H1 (cell line): Measurements from ENCODE around the gene ATXN7L3. TPM values are rescaled to one million over a fixed set of nuclear protein-coding genes. Genes with fewer than 3 reads are reported as not detected.

Source experiments
- CTCF ChIA-PET: fragments of 300-600 bp; sonication (Branson Sonifier 250); formaldehyde crosslinking; loops from one replicate; lab custom pipeline; 2021; ENCODE audit not compliant: partially characterized antibody; lab: Charles Lee
- POLR2A ChIA-PET: fragments of 300-600 bp; sonication (Branson Sonifier 250); formaldehyde crosslinking; loops from one replicate; lab custom pipeline; 2021; ENCODE audit warnings: inconsistent platforms; ENCODE audit not compliant: partially characterized antibody; lab: Charles Lee
- DNase-seq, 2 experiments: peaks; one replicate each; pipeline versions ENCODE4 v3.0.0 to v3.0.0-alpha.2; 2010 to 2022; ENCODE audit warnings: low spot score in 2 of 2, low read depth in 1 of 2, mixed read lengths in 1 of 2
- FAIRE-seq: peaks from 2 replicates; lab custom pipeline; 2011; peaks lifted over from hg19 to GRCh38; lab: Jason Lieb, UNC
- H2AFZ ChIP-seq: 2 replicates; pipeline ENCODE4 v1.8.1; 2012; ENCODE audit warnings: low read length, inconsistent platforms
- H2AK5ac ChIP-seq: 2 replicates; pipeline ENCODE4 v1.6.1; 2013; ENCODE audit warnings: low read depth, low read length
- H2BK120ac ChIP-seq: replicated peaks from 2 replicates; pipeline ENCODE3; 2013; ENCODE audit warnings: low read depth, low read length, inconsistent platforms
- H2BK12ac ChIP-seq: 2 replicates; pipeline ENCODE4 v1.6.1; 2013; ENCODE audit warnings: low read depth, low read length
- H2BK15ac ChIP-seq: 2 replicates; pipeline ENCODE4 v1.6.1; 2013; ENCODE audit warnings: low read length
- H2BK20ac ChIP-seq: 2 replicates; pipeline ENCODE4 v1.6.1; 2013; ENCODE audit warnings: low read length
- H2BK5ac ChIP-seq: 2 replicates; pipeline ENCODE4 v1.6.1; 2013; ENCODE audit warnings: low read depth, low read length
- H3K14ac ChIP-seq: 2 replicates; pipeline ENCODE4 v1.6.1; 2013; ENCODE audit warnings: inconsistent platforms; ENCODE audit not compliant: insufficient read length
- H3K18ac ChIP-seq: 2 replicates; pipeline ENCODE4 v1.6.1; 2013; ENCODE audit warnings: low read length; ENCODE audit errors: extremely low read depth
- H3K23ac ChIP-seq: 2 replicates; pipeline ENCODE4 v1.6.1; 2013; ENCODE audit warnings: inconsistent platforms; ENCODE audit not compliant: insufficient read length
- H3K23me2 ChIP-seq: 2 replicates; pipeline ENCODE4 v1.6.1; 2013; ENCODE audit warnings: low read depth, low read length
- H3K27ac ChIP-seq: 2 replicates; pipeline ENCODE4 v1.6.1; 2011; ENCODE audit warnings: low read depth, low read length, inconsistent platforms
- H3K27me3 ChIP-seq, 4 experiments: replicated peaks in 1 of 4; 1 replicate in 1 of 4; 2 replicates in 3 of 4; pipeline versions ENCODE4 v1.6.1 to v1.8.1; 2011 to 2013; ENCODE audit warnings: low read length in 3 of 4, mild to moderate bottlenecking in 3 of 4, inconsistent platforms in 2 of 4, mixed read lengths in 2 of 4, moderate library complexity in 1 of 4; ENCODE audit not compliant: control insufficient read depth in 3 of 4, insufficient read depth in 3 of 4; ENCODE audit errors: extremely low read depth in 1 of 4
- H3K36me3 ChIP-seq, 4 experiments: 2 replicates each; pipeline versions ENCODE4 v1.6.1 to v1.8.1; 2011 to 2013; ENCODE audit warnings: mild to moderate bottlenecking in 4 of 4, low read length in 3 of 4, moderate library complexity in 2 of 4, control low read depth in 1 of 4, inconsistent platforms in 1 of 4; ENCODE audit not compliant: insufficient read depth in 4 of 4, control insufficient read depth in 2 of 4
- H3K4ac ChIP-seq: replicated peaks from 2 replicates; pipeline ENCODE3; 2013; ENCODE audit warnings: low read length, low read depth, mixed read lengths, inconsistent platforms; ENCODE audit not compliant: insufficient read length
- H3K4me1 ChIP-seq, 4 experiments: replicated peaks in 1 of 4; 1 replicate in 1 of 4; 2 replicates in 3 of 4; pipeline versions ENCODE4 v1.6.1 to v1.8.1; 2011 to 2013; ENCODE audit warnings: low read length in 3 of 4, inconsistent platforms in 2 of 4, mixed read lengths in 1 of 4; ENCODE audit not compliant: insufficient read depth in 4 of 4, control insufficient read depth in 3 of 4
- H3K4me2 ChIP-seq, 2 experiments: 2 replicates each; pipeline versions ENCODE4 v1.6.1 to v1.8.1; 2011 to 2013; ENCODE audit warnings: low read depth in 2 of 2, low read length in 2 of 2, control low read depth in 1 of 2, inconsistent platforms in 1 of 2, mild to moderate bottlenecking in 1 of 2; ENCODE audit not compliant: insufficient read depth in 1 of 2
- H3K4me3 ChIP-seq, 4 experiments: fragments of 200-600, 300-600 bp in 1 of 4; sonication (generic), shearing (Covaris generic), sonication (Bioruptor Twin) in 1 of 4; 2 replicates each; pipeline versions ENCODE4 v1.5.1 to v1.8.1; 2011 to 2016; ENCODE audit warnings: low read length in 4 of 4, low read depth in 3 of 4, control low read depth in 2 of 4, inconsistent platforms in 2 of 4, mild to moderate bottlenecking in 2 of 4, mixed read lengths in 1 of 4, moderate library complexity in 1 of 4; ENCODE audit not compliant: insufficient read depth in 2 of 4; ENCODE audit errors: extremely low read depth in 1 of 4
- H3K56ac ChIP-seq: replicated peaks from 2 replicates; pipeline ENCODE3; 2013; ENCODE audit warnings: low read depth, mild to moderate bottlenecking, mixed read lengths, low read length, inconsistent platforms; ENCODE audit not compliant: insufficient read length
- H3K79me1 ChIP-seq: 2 replicates; pipeline ENCODE4 v1.6.1; 2013; ENCODE audit warnings: low read depth, low read length, control low read depth
- H3K79me2 ChIP-seq, 2 experiments: 2 replicates each; pipeline versions ENCODE4 v1.6.1 to v1.8.1; 2012 to 2013; ENCODE audit warnings: low read length in 2 of 2, mild to moderate bottlenecking in 2 of 2, inconsistent platforms in 1 of 2; ENCODE audit not compliant: insufficient read depth in 2 of 2, control insufficient read depth in 1 of 2
- H3K9ac ChIP-seq, 4 experiments: replicated peaks in 1 of 4; 1 replicate in 1 of 4; 2 replicates in 3 of 4; pipeline versions ENCODE4 v1.6.1 to v1.8.1; 2011 to 2013; ENCODE audit warnings: low read depth in 3 of 4, low read length in 3 of 4, control low read depth in 2 of 4, mild to moderate bottlenecking in 2 of 4, moderate library complexity in 2 of 4, inconsistent platforms in 1 of 4; ENCODE audit errors: extremely low read depth in 1 of 4
- H3K9me3 ChIP-seq, 2 experiments: 2 replicates each; pipeline versions ENCODE4 v1.6.1 to v1.8.1; 2012 to 2013; ENCODE audit warnings: mild to moderate bottlenecking in 2 of 2, moderate library complexity in 2 of 2, control low read depth in 1 of 2, inconsistent platforms in 1 of 2, low read depth in 1 of 2, low read length in 1 of 2, mixed read lengths in 1 of 2; ENCODE audit not compliant: insufficient read depth in 2 of 2
- H4K20me1 ChIP-seq, 2 experiments: replicated peaks in 1 of 2; 2 replicates each; pipeline versions ENCODE3 to v1.8.1; 2011 to 2013; ENCODE audit warnings: inconsistent platforms in 2 of 2, low read length in 2 of 2, mild to moderate bottlenecking in 1 of 2; ENCODE audit not compliant: insufficient read depth in 2 of 2, control insufficient read depth in 1 of 2
- H4K5ac ChIP-seq: 2 replicates; pipeline ENCODE4 v1.6.1; 2013; ENCODE audit warnings: low read length, low read depth, mixed read lengths, inconsistent platforms; ENCODE audit not compliant: insufficient read length
- H4K8ac ChIP-seq: 2 replicates; pipeline ENCODE4 v1.8.0; 2013; ENCODE audit warnings: mild to moderate bottlenecking, moderate library complexity, low read length, inconsistent platforms; ENCODE audit not compliant: insufficient read depth; ENCODE audit errors: extremely low read depth
- H4K91ac ChIP-seq: replicated peaks from 2 replicates; pipeline ENCODE3; 2013; ENCODE audit warnings: low read length, mixed read lengths, inconsistent platforms; ENCODE audit not compliant: insufficient read length
- BCL11A ChIP-seq, 2 experiments: IDR thresholded peaks; one replicate each; pipeline ENCODE4 v1.6.1; 2011; ENCODE audit warnings: low read depth in 2 of 2, low read length in 2 of 2, mild to moderate bottlenecking in 2 of 2
- CEBPB ChIP-seq: IDR thresholded peaks from 2 replicates; pipeline ENCODE4 v1.6.1; 2012; ENCODE audit warnings: low read depth, low read length
- POLR2A ChIP-seq, 2 experiments: IDR thresholded peaks; 1 replicate in 1 of 2; 2 replicates in 1 of 2; pipeline ENCODE4 v1.6.1; 2011; ENCODE audit warnings: low read depth in 2 of 2, low read length in 2 of 2, mild to moderate bottlenecking in 2 of 2; ENCODE audit errors: control extremely low read depth in 1 of 2
- WGBS, 2 experiments: shearing (Covaris generic) in 1 of 2; methylation state at CpG; one replicate each; pipeline versions ENCODE4 v1.1.6 to v1.1.7; 2013 to 2015; ENCODE audit warnings: low lambda C conversion rate in 2 of 2, mixed read lengths in 2 of 2, inconsistent platforms in 1 of 2, low coverage in 1 of 2, missing lambda C conversion rate in 1 of 2; ENCODE audit not compliant: insufficient replicate concordance in 2 of 2, insufficient coverage in 1 of 2, insufficient read length in 1 of 2; ENCODE audit errors: extremely low coverage in 1 of 2, missing lambda C conversion rate in 1 of 2; 5-methylcytosine and 5-hydroxymethylcytosine counted together
- polyA plus RNA-seq, 7 experiments: library from polyadenylated mRNA; depleted of rRNA in 3 of 7; stranded (reverse) in 5 of 7; unstranded in 2 of 7; fragments of >200 nt in 5 of 7; fragments of 200-250 nt in 2 of 7; gene quantifications; 1 replicate in 5 of 7; 2 replicates in 1 of 7; 4 replicates in 1 of 7; pipeline versions ENCODE4 v1.2.1 to v1.2.3, GENCODE V29; 2011 to 2013; ENCODE audit warnings: missing spikeins in 2 of 7, mixed read lengths in 2 of 7
- total RNA-seq: library from RNA; stranded (reverse); fragmentation: NEBNext Ultra II Directional; extraction: Animal tissue kit (Norgen Biotek cat#: 25700); gene quantifications from 2 replicates; pipeline ENCODE4 v1.2.1, GENCODE V29; 2021

Gene ATXN7L3
- total and polyA plus RNA-seq, 2 of the 8 experiments (the other 6 are each of a cell fraction or from before 2014, with no cell fraction given) = 53.7 to 103 TPM

DNA sequence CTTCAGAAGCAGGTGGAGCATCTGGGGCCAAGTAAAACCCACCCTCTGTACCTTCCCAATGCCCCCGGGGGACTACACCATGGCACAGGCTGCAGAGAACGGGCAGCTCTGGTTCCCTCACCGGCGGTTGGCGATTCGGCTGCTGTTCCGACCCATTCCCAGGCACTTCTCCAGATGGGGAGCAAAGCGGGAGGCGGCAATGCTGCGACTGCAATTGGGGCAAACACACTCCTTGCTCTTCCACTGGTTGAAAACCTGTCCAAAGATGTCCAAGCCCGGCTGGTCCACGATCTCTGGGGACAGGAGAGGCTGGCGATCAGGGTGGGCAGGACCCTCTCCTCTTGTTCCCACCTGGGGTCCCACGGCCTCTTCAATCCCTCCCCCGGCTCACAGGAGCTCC is 2.6 kb downstream of the ATXN7L3 start:
- H3K4me2 ChIP-seq = no peak overlapping the region
- peaks cover 19 to 37% (median 27%) of the 10 kb centered on the region in 4 experiments for H3K36me3 ChIP-seq
- no peak overlapping the region for H3K18ac ChIP-seq
- peak overlapping the region in 1 of 4 experiments; percentile 13; a peak in 1 of 7 replicates for H3K9ac ChIP-seq
- FAIRE-seq (no peak), DNase-seq (no peak)
- no peak overlapping the region for H2BK15ac ChIP-seq
- TF ChIP-seq POLR2A (IDR thresholded peaks at IDR 0.05; ENCODE audit: control extremely low read depth in 1 of 2, low read depth in 2 of 2, low read length in 2 of 2) (no peak), BCL11A (IDR thresholded peaks at IDR 0.05; ENCODE audit: low read depth in 2 of 2, low read length in 2 of 2) (no peak), CEBPB (no peak)
- H3K14ac ChIP-seq = no peak overlapping the region
- H4K5ac ChIP-seq = no peak overlapping the region
- no peaks in the 10 kb centered on the region for H3K27me3 ChIP-seq
- H3K9me3 ChIP-seq = no peaks in the 10 kb centered on the region
- WGBS, 2 experiments = 93% methylated on average over 15 of the region's 15 CpGs; no CpG with 5 or more reads in 1 of the 2 experiments
- H2BK120ac ChIP-seq = no peak overlapping the region
- no peak overlapping the region for H3K27ac ChIP-seq
- CTCF ChIA-PET = interaction anchor here (0.6 to 2.7 kb wide), 9 partner anchors 8 to 1930 kb away, joined by 3 to 15 read pairs (median 6); partner anchors contain the start of genes GRN, HDAC5 and TMUB2
- H3K4ac ChIP-seq = no peak overlapping the region
- H2BK20ac ChIP-seq = no peak overlapping the region
- no peak overlapping the region for H4K91ac ChIP-seq
- H3K23me2 ChIP-seq = peaks cover 10% of the 10 kb centered on the region
- H3K56ac ChIP-seq = no peak overlapping the region
- no peak overlapping the region for H3K23ac ChIP-seq
- H3K4me3 ChIP-seq = no peak overlapping the region
- POLR2A ChIA-PET = interaction anchor here (0.7 to 8.5 kb wide), 3 partner anchors 8 to 122 kb away, joined by 3 to 78 read pairs (median 32); no protein-coding TSS in a partner anchor
- H3K79me2 ChIP-seq = peaks cover 0 to 24% of the 10 kb centered on the region in 2 experiments; a peak in 3 of 4 replicates
- no peaks in the 10 kb centered on the region; the same call in 1 of the 2 replicates for H3K79me1 ChIP-seq
- no peak overlapping the region for H2BK5ac ChIP-seq
- no peak overlapping the region for H2BK12ac ChIP-seq
- H4K8ac ChIP-seq = peak overlapping the region; percentile 59; the same call in 1 of the 2 replicates
- H3K4me1 ChIP-seq = peaks cover 0 to 27% (median 13%) of the 10 kb centered on the region in 4 experiments; a peak in 6 of 7 replicates
- peaks cover 0 to 17% of the 10 kb centered on the region in 2 experiments for H4K20me1 ChIP-seq
- no peak overlapping the region for H2AK5ac ChIP-seq
- H2AFZ ChIP-seq = no peak overlapping the region
